HG03064 (cell line): Measurements from ENCODE around the gene ABHD1.
"Not testable (repeated sequence)": the region's sequence is repeated elsewhere in the genome, so short reads cannot be mapped to it uniquely, and the experiment has no call there.

Experiments used
- ATAC-seq: cut with Tn5 transposase; IDR thresholded peaks from one replicate; pipeline ENCODE4 v1.9.1; 2021; ENCODE audit warnings: low read depth; ENCODE audit not compliant: unreplicated experiment

Gene ABHD1

GRCh38 chr2:27123302-27124150 is at the start of gene ABHD1:
Gene ABHD1 (plus strand): TSS chr2:27123815. CDS start chr2:27123949, 134 bp downstream.
- no peak for ATAC-seq

- no peak for ATAC-seq
Observed at GRCh38 chr2:27074738-27075565, 48.7 kb upstream of the ABHD1 start.

GRCh38 chr2:27075566-27075871 is 48.1 kb upstream of the ABHD1 start:
- not testable (repeated sequence) for ATAC-seq

- ATAC-seq = no peak
Observed at GRCh38 chr2:27076323-27076722, 47.3 kb upstream of the ABHD1 start.

- no peak for ATAC-seq
Observed at GRCh38 chr2:27077231-27077630, 46.4 kb upstream of the ABHD1 start.

GRCh38 chr2:27078267-27079194 is 45.1 kb upstream of the ABHD1 start, which contains the start of gene EMILIN1:
Gene EMILIN1 (plus strand): TSS chr2:27078615. CDS start chr2:27079066, 451 bp downstream.
- no peak for ATAC-seq

- no peak for ATAC-seq
Observed at GRCh38 chr2:27079233-27080139, 44.1 kb upstream of the ABHD1 start.

- ATAC-seq = no peak
Observed at GRCh38 chr2:27080140-27080469, 43.5 kb upstream of the ABHD1 start.

- ATAC-seq = no peak
Observed at GRCh38 chr2:27080603-27080936, 43.0 kb upstream of the ABHD1 start.

GRCh38 chr2:27081984-27082772 is 41.4 kb upstream of the ABHD1 start:
- no peak for ATAC-seq

- ATAC-seq = no peak
Observed at GRCh38 chr2:27082773-27083409, 40.7 kb upstream of the ABHD1 start.

GRCh38 chr2:27083410-27084296 is 40.0 kb upstream of the ABHD1 start:
- no peak for ATAC-seq

GRCh38 chr2:27084297-27085061 is 39.1 kb upstream of the ABHD1 start:
- ATAC-seq = no peak

GRCh38 chr2:27085062-27085672 is 38.4 kb upstream of the ABHD1 start:
- ATAC-seq = no peak

GRCh38 chr2:27085673-27086089 is 37.9 kb upstream of the ABHD1 start:
- peak; percentile 6 for ATAC-seq

- ATAC-seq = peak; percentile 61
Observed at GRCh38 chr2:27086090-27086723, 37.4 kb upstream of the ABHD1 start.
